CD4-positive, alpha-beta T cell treated with Interleukin-21 for 1 hour (primary cell): ENCODE data around the gene DHCR24.

Experiments
- DNase-seq: peaks from one replicate; pipeline ENCODE4 v3.0.0-alpha.2; 2020

DHCR24 gene

DNA sequence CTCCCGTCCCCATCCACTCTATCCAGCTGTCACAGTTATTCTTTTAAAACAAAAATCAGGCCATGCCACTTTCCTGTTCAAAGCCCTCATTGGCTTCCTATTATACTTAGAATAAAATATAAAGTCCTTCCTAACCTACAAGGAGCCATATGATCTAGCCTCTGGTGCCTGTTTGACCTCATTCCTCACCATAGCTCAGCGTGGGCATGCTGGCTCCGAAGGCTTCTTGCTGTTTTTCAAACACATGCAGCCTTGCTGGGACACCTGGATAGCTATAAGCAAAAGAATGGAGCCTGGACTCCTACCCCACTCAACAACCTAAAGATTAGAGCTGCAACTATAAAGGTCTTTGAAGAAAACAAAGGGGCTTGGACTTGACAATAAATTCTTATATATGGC, 23.7 kb downstream of the DHCR24 start:
- DNase-seq, result no peak

DNA sequence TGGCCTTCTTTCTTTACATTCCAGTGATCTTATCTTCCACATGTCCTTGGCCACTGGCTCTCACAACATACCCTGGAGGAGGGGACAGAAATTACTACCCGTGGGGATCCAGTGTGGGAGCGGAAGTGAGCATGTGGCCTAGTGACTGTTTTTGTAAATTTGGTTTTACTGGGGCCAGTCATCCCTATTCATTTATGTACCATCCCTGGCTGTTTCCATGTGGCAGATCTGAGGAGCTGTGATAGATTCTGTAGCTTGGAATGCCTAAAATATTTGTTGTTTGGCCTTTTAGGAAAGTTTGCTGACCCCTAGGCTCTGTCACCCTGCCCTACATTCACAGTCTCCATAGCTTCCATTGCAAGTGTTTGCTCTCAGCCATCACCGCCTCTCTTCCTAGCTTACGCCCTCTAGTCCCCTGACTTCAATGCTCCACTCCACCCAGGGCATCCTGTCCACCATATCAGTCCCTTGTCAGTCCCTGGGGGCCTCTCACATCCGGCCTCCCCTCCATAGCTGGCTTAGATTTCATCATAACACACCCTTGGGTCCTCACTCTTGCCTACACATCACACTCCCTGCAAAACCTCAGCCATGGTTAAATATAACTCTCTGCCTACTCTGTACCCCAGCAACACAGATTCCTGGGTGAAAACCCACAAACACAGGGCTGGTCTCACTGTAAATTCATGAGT, 25.8 kb downstream of the DHCR24 start:
- DNase-seq, result peak; percentile 14

DNA sequence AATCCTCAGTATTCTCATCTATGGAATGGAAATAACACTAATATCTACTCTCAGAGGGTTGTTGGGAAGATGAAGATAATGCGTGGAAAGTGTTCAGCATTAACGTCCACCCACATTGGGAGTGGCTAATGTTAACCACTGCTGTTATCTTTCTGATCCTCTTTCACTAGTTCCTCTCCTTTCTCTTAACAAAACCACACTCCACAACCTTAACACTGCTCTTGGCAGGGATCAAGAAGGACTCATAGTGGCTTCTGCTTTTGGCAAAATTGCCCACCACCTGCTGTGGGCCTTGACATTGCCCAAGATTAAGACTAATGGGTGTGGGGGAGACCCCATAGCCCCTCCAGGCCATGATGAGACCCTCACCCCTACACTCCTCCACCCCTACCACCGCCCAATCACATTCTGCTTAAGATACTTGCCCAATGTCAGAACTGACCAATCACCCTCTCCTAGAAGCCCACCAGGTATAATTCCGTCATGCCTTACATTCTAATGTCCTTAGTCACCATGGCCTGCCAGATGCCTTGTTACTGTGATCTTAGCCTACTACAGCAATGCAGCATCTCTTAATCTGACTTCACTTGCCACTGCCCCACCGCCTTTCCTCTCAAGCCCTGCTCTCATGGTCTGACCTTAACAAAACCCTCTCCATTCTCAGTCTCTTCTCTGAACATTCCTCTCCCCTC, 27.1 kb downstream of the DHCR24 start:
- DNase-seq, result no peak

DNA sequence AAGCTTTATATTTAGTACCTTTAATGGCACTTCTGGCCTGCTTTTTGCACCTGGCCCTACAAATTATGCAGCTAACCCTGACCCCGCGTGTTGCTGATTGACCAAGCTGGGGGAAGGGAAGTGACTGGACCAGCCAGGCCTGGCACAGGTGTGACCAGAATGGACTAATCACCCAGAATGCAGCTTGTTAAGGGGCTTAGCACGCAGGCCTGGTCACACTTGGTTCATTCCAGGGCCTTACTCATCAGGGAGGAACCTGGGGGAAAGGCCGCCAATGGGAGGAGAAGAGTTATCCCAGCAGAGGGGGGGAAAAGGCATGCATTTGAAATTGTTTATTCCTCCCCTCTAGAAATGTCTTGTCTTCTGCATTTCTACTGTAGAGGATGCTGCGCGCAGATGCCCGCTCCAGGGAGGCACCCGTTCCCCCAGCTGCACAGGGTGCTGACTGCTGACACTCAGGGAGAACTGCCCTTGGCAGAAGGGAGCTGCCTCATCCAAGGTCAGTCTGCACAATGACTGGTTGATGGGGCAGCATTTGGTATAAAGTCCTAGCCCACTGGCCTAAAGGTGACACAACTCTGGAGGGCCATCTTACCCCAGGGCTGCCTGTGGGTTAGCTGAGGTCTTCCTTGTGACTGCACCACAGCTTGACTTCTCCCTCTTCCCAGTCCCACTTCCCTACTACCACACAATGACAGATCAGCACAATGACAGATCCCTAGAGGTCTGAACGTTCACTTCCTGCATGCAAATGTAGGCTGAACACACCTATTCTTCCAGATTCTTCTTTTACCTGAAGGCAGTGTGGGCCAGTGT, 29.0 kb downstream of the DHCR24 start:
- DNase-seq, result no peak

DNA sequence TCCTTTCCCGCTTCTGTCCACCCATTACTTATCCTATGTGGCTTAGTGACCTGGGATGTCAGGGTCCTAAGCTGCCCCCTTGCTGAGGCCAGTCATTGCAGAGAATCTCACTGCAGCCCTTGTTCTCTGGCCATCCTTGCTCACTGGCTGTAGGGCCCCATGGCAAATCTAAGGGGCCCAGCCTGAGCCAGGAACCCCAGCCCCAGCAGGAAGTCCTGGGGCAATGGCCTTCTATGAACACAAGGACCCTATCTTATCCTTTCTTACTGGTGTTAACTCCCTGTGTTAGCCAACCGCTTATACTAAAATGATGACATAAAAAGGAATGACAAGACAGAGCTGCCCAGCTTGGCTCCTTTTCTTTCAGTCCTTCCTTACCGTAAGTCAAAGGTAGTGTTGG, 29.9 kb downstream of the DHCR24 start:
- DNase-seq, result no peak

DNA sequence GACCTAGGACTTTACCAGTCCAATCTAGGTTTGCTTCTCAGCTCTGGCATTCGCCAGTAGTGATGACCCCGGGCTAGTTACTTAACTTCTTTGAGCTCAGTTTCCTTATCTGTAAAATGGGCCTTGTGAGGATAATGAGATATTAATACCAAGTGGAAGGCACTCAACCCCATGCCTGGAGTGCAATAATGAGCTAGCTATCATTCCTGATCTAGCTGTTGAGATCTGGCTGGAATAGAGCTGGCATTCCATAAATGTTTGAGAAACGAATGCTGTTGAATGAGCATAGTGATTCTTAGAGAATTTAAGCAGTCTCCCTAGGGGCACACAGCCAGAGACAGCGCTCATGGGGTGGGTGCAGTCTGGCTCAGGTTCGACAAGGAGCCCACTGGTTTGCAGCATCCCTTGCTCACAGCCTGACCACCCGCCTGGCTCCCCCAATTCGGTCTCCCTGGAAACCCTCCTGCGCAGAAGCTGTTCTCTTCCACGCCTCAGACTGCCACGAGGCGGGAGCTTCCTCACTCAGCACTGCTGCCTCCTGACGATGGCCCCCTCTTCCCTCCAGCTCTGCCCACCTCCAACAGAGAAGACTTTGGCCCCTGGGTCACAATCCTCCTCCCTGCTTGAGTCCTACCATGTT, 32.5 kb downstream of the DHCR24 start:
- no peak for DNase-seq

DNA sequence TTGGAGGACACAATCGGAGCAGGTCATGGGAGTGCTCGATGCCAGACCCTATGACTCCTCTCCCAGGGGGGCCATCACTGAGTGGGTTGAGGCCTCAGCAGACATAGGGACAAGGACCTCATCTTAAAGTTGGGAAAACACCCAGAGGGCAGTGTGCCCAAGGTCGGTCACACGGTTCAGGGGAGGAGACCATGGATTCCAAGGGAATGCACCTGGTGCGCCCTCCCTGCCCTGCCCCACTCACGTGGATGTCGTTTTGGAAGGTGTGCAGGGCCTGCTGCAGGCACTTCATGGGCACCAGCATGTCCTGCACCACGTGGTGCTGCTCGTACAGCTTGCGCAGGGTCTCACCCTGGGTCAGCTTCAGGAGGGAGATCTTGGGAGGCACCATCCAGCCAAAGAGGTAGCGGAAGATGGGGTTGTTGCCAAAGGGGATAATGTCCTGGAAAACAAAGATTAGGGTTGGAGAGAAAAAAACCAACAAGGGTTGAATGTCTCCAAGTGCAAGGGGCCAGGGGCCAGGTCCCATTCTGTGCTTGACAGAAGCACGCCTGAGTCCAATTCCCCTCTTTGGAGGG, 33.1 kb downstream of the DHCR24 start:
- DNase-seq, result no peak

DNA sequence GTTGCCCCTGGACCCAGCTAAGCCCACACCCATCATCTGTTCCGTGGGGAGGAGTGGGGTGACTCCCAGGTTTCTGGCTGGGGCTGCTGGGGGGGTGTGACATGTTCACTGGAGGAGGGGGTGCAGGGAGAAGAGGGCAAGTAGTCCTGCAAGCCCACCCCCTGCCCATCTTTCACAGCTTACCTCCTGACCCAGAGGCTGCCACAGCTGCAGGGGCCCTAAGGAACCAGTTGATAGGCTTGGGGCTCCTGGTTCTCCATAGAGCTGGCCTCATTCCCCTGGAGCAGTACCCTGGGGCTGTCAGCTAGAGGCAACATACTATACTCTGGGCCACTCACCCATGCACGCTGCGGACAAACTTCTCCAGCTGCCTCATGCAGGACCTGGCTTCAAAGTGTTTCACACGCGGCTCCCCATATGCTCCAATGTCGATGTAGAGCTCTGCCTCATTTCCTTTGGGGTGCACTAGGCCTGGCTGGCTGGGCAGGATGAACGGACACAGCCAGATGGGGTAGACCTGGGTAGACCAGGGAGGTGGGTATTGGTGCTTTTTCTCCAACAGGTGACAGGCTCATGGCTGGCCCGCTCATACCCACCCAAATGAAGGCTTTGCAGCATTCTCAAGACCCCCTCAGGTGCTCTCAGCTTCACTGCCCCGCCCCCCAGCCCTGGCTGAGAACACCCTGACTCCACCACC, 33.8 kb downstream of the DHCR24 start:
- no peak for DNase-seq

DNA sequence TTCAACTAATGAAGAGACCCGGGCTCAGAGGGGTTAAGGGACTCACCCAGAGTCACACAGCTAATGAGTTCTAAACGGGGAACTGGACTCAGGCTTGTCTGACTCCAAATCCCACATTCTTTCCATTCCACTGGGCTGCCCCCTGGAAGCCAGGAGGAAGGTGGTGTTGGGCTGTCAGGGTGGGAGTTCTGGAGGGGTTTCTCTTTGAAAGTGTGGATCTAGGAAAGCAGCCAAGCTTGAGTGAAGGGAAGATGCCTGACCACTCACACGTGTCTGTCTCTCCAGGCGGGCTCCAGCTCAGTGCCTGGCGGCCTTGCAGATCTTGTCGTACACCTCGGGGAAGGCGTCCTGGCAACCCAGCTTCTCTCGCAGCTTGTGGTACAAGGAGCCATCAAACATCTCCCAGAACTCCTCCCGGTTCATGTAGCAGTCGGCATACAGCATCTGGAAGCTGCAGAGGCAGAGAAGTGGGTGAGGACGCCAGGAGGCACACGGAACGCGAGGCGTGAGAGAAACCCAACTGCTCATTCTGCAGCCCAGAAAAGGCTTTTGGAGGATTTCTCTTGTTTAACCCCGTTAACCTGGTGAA, 35.0 kb downstream of the DHCR24 start:
- DNase-seq, result no peak

DNA sequence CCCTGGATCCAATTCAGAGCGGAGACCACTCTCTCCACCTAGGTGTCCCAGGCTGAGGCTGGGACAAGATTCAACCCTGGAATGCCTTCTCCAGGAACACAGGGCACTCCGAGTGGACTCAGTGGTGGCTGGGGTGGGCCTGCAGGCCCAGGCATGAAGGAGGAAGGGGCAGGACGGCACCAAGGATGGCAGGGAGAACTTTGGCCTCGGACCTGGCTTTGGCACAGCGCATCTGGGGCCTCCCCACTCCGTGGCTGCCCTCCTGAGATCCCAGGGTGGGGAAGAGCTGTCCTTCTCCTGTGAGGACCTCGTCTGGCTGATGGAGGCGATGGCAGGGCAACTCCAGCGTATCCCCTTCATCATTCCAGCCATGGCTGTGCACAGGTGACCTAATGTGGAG, 35.6 kb downstream of the DHCR24 start:
- no peak for DNase-seq

DNA sequence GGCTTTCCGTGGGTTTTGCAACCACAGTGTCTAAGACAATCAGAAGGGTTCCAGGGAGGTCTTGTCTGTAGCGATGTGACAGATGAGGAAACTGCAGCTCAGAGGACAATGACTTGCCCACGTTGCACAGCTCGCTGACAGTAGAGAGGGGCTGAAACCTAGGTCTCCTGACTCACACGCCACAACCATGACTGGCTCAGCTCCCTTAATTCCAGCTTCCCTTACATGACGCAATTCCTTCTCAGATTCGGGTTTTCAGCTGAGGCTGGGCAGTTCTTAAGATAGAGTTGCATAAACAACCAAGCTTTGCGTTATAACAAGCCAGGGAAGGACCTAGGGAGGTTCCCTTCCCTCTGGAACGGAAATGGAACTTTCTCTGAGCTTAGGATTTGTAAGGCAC, 36.3 kb downstream of the DHCR24 start:
- DNase-seq, result no peak

DNA sequence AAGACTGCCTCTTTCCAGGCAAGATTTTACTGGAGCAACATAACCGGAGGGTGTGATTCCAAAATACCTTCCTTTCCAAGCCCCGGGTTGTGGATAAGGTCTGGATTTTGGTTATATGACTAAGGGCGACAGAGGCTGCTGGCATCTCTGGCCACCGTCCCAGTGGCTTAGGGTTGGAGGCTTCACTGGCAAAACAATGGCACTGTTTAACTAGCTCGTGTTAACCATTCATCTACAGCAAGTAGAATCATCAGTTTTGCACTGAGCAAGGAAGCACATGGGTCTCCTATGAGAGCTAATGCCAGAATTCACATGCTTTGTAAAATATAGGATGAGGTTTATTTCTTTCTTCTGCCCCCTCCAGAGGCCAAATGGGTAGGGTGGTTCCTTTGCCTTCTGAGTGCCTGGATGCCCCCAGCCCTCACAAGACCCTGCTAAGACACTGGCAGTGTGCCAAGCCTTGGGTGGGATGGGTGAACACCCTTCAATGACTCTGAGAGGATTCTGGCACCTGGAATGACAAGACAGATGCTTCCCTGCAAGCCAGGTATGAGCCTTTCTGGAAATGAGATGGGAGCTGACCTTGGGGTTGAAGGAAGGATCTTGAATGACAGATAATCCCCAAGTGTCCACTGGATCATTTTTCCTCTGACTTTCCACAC, 36.8 kb downstream of the DHCR24 start:
- no peak for DNase-seq

DNA sequence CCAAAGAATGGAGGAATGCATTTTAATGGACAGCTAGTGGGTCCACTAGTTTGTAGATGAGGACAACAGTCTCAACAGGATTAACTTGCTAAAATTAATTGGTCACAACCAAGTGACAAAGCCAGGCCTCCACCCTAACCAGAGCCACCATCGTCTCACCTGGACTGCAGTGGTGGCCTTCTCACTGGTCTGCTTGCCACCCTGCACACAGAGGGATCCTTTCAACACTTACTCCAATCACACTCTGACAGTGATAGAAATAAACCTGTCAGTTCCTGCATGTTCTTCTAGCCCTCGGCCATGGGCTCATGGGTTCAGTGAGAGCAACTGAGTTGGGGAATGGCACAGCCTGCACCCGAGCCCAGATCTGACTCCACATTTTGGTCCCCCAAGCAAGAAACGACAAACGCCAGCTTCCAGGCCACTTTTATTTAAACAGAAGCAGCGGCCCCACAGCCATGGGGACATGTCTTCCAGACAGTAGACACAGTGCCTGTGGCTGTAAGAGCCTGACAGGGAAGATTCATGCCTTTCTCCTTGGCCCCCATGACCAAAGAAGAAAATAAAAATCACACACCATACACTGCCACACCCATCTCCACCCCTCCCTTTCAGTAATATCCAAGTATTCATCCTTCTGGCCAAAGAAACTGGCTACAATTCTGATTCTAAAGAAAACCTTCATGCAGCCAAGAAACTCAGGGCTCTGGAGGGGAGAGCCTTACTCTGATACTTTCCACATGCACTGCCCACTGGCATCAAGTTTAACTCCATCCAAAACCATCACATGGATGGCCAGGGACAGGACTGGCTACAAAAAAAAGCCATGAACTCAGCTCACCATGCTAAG, 37.6 kb downstream of the DHCR24 start:
- DNase-seq, result no peak

DNA sequence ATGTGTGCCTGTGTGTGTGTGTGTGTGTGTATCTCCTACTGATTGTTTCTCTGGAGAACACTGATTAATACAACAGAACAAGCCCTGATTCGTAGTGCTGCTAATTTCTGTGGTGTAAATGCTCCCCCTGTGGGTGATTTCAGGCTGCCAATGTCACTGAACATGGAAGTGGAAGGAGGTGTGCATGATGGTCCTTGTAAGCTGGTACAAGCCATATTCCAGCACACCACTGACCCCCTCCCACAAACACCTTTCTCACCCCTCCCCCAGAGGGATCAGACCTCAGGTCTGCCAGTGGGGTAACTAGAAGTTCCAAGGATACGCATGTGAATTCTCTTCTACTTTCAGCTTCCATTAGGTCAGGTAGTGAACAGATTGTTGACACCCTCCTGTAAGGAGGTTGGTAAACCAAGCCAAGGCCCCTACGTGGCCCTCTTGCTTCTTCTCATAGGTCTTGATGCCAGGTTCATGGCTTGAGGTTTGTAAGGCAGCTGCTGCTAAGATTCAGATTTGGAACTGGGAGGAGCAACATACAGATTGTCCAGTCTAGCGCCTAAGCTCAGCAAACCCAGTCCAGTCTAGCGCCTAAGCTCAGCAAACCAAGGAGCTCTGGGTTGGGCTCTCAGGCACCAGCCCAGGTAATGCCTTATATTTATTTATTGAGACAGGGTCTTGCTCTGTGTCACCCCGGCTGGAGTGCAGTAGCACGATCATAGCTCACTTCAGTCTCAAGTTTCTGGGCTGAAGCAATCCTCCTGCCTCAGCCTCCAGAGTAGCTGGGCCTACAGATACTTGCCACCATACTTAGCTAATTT, 38.7 kb downstream of the DHCR24 start:
- no peak for DNase-seq

DNA sequence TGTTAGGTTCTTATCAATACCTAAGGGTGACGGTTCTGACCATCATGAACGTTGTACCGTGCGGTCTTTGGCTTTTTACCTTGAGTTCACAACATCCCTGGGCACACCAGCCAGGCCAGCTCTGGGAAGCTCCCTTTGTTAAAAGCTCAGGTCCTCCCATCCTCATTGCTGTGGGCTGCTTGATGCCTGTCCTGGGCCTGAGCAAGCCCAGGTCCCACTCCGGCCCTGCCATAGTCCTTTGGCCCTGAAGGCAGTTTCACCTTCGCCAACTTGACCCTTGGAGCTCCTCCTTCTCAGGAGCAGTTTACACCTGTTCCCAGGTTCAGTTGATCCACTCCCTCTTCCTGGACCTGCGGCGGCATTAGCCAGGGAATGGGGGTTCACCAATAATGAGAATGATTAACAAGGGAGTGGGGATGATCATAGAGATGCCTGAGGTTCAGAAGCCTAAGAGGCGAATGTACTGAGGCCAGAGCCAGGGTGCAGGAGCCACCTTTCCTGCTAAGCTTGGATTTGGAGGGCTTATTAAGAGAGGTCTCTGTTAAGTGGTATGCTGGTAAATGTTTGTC, 40.2 kb downstream of the DHCR24 start:
- DNase-seq, result no peak

DNA sequence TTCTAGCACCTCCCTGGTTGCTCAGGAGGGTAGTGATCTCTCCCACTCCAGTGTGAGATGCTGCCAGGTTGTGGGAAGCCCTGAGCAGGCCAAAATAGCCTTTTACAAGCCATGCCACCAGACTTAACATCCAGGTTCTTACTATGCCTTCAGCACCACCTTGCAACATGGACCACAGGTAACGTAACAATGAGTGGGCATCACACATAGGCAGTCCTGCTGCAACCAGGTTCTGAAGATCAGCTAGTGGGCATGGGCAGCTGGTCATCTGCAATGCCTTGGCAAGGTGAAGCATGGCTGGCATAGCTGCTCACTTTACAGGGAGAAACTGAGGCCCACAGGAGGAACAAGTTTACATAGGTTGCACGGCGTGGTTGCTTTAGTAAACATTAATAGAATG, 40.7 kb downstream of the DHCR24 start:
- DNase-seq, result no peak

DNA sequence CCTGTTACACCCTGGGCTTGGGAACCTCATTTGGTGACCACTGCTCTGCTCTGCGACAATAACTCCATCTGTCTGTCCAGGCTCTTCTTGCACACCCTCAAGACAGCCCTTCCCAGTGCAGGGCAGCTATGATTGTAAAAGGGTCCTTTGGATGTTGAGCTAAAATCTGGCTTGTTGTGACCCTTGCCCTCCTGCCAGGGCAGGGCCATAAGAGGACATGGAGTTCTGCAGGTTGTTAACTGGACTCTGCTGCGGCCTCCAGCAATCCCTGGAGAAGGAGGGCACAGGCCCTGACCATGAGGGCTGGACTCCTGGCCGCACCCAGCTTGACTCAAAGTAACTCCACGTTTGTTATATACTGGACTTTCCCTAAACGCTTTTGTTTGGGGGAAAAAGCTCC, 41.2 kb downstream of the DHCR24 start:
- no peak for DNase-seq

DNA sequence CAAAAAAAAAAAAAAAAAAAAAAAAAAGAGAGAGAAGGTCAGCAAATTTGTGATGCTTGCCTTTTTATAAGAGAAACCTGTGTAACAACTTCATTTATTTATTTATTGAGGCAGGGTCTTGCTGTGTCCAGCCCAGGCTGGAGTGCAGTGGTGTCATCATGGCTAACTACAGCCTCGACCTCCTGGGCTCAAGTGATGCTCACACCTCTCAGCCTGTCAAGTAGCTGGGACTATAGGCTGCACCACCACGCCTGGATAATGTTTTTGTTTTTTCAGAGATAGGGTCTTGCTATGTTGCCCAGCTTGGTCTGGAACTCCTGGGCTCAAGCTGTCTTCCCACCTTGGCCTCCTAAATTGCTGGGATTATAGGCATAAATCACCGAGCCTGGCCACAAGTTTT, 42.4 kb downstream of the DHCR24 start:
- DNase-seq, result no peak

DNA sequence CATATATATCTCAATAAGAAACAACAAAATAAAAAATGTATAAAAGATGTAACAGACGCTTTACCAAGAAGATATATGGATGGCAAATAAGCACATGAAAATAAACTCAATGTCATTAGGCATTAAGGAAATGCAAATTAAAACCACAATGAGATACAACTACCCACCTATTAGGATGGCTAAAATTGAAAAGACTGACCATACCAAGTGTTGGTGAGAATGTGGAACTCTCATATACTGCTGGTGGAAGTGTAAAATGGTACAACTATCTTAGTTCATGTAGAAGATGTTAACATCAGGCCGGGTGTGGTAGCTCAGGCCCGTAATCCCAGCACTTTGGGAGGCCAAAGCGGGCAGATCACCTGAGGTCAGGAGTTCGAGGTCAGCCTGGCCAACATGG, 43.5 kb downstream of the DHCR24 start:
- no peak for DNase-seq
